T-helper 9 cell (primary cell): Measurements from ENCODE around the gene FAM221A.
A peak's percentile ranks its signal among the peaks of the same experiment; 100 is the strongest.
"Not testable (repeated sequence)": the region's sequence is repeated elsewhere in the genome, so short reads cannot be mapped to it uniquely, and the experiment has no call there.

ENCODE experiments used
- DNase-seq: peaks from one replicate; pipeline ENCODE4 v3.0.0-alpha.2; 2020
- total RNA-seq, 2 donors: gene quantifications; one replicate each; lab custom pipeline; 2026; lab: John Stamatoyannopoulos, UW

The FAM221A gene, protein sequence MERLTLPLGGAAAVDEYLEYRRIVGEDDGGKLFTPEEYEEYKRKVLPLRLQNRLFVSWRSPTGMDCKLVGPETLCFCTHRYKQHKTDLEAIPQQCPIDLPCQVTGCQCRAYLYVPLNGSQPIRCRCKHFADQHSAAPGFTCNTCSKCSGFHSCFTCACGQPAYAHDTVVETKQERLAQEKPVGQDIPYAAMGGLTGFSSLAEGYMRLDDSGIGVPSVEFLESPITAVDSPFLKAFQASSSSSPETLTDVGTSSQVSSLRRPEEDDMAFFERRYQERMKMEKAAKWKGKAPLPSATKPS
- total RNA-seq, result 3.9 to 8.0 reads per million in 2 donors

- peak; percentile 77 for DNase-seq
Measured at GRCh38 chr7:23679898-23680413, at the start of gene FAM221A. FAM221A (plus strand) TSS chr7:23680199; CDS start chr7:23680219, 20 bp downstream.

DNA sequence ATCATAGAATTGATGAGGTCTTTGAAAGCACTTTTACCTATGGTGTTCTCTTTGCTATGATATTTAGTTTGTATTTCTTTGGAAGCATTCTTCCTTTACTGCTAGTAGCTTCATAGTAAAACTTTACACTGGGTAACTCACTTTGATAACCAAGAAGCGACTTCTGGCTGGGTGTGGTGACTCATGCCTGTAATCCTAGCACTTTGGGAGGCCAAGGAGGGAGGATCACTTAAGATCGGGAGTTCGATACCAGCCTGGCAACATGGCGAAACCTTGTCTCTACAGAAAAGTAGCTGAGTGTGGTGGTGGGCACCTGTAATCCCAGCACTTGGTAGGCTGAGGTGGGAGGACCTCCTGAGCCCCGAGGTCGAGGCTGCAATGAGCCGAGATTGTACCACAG lies 46.6 kb upstream of the FAM221A start:
- DNase-seq, result no peak

DNA sequence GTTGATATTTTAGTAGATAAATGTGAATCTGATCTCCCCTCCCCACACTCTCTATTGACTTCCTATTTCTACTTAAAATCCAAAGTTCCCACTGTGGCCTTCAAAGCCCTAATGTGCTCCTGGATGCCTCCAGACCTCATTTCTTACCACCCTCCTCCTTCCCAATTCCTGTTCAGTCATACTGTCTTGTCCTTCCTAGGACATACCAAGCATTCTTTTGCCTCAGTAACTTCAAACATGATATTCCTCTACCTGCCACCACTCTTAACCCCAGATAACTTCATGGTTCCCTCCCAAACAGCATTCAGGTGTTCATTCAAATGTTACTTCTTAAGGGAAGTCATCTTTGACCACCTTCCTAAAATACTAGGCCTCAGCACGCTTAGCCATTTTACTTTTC lies 34.2 kb upstream of the FAM221A start:
- DNase-seq, result no peak

DNA sequence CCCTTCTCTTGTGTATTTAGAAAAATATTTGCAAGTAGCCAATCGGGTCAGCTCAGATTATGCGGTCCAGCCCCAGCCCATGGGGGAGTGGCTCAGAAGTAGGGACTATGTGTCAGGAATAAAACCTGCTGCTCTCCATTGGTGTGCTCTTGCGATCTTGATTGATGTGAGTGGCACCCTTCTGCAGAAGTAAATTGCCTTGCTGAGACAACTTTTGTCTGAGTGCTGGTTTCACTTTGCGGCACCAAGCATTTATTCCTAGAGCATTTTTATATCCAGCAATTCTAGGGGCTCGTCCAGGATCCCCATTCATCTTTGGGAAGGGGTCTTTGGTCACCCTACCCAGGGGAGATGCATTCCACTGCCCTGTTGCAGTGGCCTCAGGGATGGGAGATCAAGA lies 26.1 kb upstream of the FAM221A start:
- DNase-seq, result no peak

DNA sequence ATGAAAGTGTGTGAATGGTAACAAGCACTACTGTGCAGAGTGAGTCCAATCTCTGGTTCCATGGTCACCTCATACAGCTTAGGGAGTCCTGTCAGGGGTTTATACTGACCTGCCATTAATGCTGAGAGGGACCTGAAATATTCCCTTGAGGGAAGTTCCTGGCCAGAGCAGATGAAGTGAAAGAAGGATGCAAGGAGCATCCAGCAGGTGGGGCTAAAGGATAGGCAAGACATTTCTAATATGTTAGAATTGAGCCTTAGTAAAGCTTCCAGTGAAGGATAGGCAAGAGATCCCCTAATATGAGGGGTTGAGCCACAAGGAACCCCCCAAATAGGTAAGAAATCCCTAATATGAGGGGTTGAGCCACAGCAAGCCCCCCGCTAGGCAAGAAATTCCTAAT lies 25.5 kb upstream of the FAM221A start:
- no peak for DNase-seq

GRCh38 chr7:23655433-23655832 lies 24.6 kb upstream of the FAM221A start:
- DNase-seq, result no peak

DNA sequence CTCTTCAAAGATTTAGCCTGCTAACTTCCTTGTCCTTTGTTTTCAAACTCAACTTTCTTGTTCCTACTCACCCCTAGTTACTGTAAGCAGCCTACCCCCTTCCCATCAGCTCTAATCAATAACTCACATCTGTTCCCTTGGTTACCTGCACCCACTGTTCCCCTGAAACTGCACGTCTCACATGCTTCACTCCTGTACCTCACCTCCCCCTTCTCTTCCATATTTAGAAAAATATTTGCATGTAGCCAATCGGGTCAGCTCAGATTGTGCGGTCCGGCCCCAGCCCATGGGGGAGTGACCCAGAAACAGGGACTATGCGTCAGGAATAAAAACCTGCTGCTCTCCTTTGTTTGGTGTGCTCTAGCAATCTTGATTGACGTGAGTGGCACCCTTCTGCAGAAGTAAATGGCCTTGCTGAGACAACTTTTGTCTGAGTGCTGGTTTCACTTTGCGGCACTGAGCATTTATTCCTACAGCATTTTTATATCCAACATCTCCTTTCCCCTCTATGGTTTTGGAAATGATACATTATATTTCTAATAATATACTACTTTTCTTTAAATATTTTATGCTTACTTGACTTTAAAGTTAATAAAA lies 21.1 kb upstream of the FAM221A start:
- DNase-seq, result no peak

DNA sequence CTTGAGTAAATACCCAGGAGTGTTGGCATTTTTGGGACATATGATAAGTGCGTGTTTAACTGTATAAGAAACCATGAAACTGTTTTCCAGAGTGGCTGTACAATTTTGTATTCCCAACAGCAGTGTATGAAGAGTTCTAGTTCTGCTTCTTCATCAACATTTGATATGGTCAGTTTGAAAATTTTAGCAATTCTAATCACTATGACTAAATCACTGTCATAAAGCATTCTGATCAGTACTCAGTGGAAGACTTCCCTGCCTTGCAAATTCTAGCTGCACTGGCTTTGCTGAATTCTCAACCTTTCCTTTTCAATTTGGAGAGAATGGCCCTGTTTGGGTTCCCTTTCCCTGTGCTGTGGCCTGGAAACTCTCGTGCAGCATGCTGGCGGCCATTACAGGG lies 18.6 kb upstream of the FAM221A start:
- DNase-seq, result no peak

DNA sequence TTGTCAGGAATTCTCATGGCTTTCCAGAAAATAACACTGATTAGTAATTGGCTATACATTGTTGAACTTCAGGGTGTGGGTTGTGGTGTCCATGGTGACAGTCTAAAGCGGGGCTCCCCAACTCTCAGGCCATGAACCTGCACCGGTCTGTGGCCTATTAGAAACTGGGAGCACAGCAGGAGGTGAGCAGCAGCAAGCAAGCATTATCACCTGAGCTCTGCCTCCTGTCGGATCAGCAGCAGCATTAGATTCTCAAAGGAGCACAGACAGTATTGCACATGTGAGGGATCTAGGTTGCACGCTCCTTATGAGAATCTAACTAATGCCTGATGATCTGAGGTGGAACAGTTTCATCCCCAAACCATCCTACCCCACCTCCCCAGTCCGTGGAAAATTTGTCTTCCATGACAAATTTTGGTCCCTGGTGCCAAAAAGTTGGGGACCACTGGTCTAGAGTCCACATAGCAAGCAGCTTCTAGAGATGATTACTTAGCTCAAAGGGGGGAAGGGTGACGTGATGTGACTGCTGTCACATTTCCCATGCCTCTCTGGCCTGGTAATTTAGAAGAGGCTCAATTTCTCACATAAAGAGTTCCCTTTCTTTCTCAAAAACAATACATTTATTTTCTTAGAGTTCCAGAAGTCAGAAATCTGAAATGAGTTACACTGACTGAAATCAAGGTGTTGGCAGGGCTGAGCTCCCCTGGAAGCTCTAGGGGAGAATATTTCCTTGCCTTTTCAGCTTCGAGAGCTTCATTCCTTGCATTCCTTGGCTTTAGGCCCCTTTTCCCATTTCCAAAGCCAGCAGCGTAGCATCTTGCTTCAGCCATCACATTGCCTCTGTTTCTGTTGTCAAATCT lies 17.6 kb upstream of the FAM221A start:
- no peak for DNase-seq

GRCh38 chr7:23662984-23663313 lies 17.1 kb upstream of the FAM221A start:
- DNase-seq, result no peak

DNA sequence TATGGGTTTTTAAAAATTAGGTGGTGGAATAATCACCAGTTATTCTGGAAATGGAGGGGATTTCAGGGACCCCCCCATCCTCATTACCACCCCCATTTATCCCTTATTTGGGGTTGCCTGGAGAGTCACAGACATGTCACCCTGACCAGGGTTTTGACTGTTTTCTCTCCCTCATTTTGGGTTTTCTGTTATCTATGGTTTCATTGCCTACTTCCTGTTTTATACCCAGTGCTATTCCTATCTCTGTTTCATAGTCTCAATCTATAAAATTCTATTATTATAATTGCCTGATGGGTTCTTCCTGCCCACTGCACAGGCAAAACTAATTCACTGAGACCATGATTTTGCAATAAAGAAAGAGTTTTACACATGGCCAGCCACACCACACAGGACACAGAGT lies 15.9 kb upstream of the FAM221A start:
- no peak for DNase-seq

DNA sequence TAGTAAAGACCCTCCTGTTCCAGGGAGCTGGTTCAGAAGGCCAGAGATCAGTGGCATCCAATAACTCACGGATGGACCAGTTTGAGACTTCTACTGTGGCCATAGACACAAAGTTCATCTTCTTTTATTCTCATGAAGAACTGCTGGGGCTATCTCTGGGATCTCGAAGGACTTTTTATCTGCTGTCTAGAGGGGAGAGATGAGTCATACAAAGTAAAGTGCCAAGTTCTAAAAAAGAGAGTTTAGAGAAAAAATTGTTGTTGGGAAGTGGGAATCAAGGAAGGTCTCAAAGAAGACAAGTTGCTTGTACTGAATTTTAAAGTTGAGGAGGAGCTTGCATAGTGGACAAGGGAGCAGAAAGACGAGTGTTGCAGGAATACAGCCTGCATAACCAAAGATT lies 8.0 kb upstream of the FAM221A start:
- no peak for DNase-seq

DNA sequence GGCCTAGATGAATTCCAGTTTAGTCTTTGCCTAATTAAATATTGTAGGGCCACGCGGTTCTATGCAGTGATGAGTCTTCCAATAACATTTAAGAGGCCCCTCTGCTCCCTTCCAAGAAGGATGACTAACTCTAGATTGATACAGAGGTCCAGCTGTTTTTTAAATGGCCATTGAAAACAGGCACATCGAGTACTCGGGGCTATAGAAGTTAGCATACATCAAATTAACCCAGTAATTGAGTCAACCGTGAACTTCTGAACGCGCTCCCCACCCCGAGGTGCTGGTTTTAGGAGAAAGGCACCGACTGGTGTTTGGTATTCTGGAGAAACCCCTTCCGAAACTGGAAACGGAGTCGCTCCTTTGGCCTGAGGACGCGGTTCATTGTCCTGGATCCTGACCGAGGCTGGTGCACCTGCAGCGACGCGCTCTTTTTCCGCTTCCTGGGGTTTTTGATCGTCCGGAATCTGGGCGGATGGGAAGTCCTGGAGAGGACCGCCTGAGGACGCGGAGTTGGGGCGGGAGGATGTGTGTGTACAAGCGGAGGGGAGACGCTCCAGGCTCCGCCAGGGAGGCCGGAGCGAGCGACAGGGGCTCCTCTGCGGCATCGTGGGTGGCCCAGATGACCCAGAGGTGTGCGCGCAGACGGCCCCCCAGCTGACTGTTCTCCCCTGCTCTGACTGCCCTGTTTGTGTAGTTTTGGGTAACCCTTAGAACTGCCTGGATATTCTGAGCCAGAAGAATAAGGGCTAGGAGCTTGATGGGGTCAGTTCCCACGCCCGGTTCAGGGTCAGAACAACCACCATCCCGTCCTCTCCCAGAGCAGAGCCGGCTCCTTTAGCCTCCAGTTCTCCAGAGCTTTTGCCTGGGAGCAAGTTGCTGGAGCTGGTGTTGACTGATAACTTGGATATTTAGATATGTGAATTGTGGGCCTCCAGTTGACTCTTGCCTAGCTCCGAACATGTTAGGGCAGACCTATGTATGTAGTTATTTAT lies 711 bp downstream of the FAM221A start:
- DNase-seq, result peak; percentile 37

- not testable (repeated sequence) for DNase-seq
Measured at GRCh38 chr7:23684041-23684440, 4.0 kb downstream of the FAM221A start.

- no peak for DNase-seq
Measured at GRCh38 chr7:23685731-23686130, 5.7 kb downstream of the FAM221A start.

DNA sequence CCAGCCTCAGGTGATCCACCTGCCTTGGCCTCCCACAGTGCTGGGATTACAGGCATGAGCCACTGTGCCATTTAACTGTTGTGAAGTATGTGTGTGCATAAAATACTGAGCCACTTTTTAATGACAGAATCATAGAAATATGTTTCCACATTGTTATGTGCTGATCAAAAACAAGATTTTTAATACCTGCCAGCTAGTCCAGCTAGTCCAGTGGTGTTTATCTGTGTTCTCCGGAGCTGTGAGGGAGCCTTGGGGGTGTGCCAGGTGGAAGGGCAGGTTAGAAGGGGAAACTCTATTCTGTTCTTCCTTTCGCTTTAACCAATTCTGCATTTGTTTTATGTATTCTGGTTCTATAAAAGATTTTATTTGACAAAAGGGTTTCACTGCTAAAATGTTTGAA lies 7.0 kb downstream of the FAM221A start:
- DNase-seq, result no peak

DNA sequence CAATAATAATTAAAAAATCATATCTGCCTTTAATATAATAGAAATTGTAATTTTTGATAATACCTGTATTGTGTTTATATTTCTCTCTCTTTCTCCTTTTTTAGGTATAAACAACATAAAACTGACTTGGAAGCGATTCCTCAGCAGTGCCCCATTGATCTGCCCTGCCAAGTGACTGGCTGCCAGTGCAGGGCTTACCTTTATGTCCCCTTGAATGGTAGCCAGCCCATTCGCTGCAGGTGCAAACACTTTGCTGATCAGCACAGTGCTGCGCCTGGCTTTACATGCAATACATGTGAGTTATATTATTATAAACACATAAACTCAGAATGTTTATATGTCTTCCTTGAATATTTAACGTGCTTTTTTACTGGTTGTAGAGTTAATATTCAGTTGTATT lies 9.2 kb downstream of the FAM221A start:
- no peak for DNase-seq

DNA sequence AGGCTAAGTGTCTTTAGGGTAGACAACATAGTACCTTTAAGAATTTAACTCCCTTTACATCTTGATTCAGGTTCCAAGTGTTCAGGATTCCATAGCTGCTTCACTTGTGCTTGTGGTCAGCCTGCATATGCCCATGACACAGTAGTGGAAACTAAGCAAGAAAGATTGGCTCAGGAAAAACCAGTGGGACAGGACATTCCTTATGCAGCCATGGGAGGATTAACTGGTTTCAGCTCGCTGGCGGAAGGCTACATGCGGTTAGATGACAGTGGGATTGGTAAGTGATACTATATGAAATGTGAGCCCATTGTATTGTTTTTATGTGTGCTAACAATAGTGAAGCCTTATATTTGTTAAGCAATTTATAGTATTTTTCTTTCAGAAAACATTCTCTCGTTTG lies 11.3 kb downstream of the FAM221A start:
- DNase-seq, result no peak

GRCh38 chr7:23693224-23693623 lies 13.2 kb downstream of the FAM221A start:
- DNase-seq, result no peak

- peak; percentile 55 for DNase-seq
Measured at GRCh38 chr7:23696916-23697441, 17.0 kb downstream of the FAM221A start.

GRCh38 chr7:23698822-23699221 lies 18.8 kb downstream of the FAM221A start:
- DNase-seq, result no peak

- DNase-seq, result no peak
Measured at GRCh38 chr7:23700046-23700445, 20.0 kb downstream of the FAM221A start.
